PFSK-1 (cell line): Measurements from ENCODE around the gene PDE3B.

Experiments
- FOXP2 ChIP-seq: optimal IDR thresholded peaks from 2 replicates; pipeline ENCODE3; 2011; ENCODE audit warnings: borderline replicate concordance, control low read depth, inconsistent platforms; ENCODE audit not compliant: insufficient read depth; ENCODE audit errors: extremely low read length, extremely low read depth
- POLR2AphosphoS5 ChIP-seq: IDR thresholded peaks from 2 replicates; pipeline ENCODE4 v1.6.1; 2012; ENCODE audit warnings: low read depth, mild to moderate bottlenecking, control low read depth, low read length, moderate library complexity
- SIN3A ChIP-seq: IDR thresholded peaks from 2 replicates; pipeline ENCODE4 v1.6.1; 2012; ENCODE audit warnings: mild to moderate bottlenecking, low read length, moderate library complexity, borderline replicate concordance; ENCODE audit not compliant: insufficient read depth
- TAF1 ChIP-seq: IDR thresholded peaks from 2 replicates; pipeline ENCODE4 v1.6.1; 2012; ENCODE audit warnings: low read length, control low read depth, borderline replicate concordance; ENCODE audit not compliant: insufficient read depth
- TF ChIP-seq, protein P1 (sequence below), 2 experiments: IDR thresholded peaks; 2 replicates each; pipeline versions ENCODE4 v1.6.1 to v1.8.0; 2011 to 2012; ENCODE audit warnings: low read depth in 2 of 2, low read length in 2 of 2, control low read depth in 1 of 2, inconsistent platforms in 1 of 2, mild to moderate bottlenecking in 1 of 2, moderate library complexity in 1 of 2; ENCODE audit not compliant: insufficient read depth in 1 of 2

DNA sequence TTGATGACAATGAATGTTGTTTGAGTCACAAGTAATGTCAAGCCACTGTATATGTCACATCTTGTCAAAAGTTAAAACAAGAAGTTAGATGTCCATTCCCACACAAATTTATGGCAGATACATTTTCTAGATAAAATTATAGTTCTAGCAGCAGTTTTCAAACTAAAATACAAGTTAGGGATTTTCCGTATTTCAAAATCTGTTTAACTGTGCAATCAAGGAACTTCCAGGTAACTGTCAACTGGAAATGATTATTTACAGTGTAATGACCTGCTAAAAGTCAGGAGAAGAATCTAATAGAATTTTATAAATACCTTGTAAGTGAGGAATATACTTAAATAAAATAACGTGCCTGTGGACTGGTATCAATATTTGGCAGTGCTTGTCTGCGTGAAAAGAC, 111.5 kb downstream of the PDE3B start:
- no peak for TF ChIP-seq POLR2AphosphoS5
- TF ChIP-seq, protein P1, sequence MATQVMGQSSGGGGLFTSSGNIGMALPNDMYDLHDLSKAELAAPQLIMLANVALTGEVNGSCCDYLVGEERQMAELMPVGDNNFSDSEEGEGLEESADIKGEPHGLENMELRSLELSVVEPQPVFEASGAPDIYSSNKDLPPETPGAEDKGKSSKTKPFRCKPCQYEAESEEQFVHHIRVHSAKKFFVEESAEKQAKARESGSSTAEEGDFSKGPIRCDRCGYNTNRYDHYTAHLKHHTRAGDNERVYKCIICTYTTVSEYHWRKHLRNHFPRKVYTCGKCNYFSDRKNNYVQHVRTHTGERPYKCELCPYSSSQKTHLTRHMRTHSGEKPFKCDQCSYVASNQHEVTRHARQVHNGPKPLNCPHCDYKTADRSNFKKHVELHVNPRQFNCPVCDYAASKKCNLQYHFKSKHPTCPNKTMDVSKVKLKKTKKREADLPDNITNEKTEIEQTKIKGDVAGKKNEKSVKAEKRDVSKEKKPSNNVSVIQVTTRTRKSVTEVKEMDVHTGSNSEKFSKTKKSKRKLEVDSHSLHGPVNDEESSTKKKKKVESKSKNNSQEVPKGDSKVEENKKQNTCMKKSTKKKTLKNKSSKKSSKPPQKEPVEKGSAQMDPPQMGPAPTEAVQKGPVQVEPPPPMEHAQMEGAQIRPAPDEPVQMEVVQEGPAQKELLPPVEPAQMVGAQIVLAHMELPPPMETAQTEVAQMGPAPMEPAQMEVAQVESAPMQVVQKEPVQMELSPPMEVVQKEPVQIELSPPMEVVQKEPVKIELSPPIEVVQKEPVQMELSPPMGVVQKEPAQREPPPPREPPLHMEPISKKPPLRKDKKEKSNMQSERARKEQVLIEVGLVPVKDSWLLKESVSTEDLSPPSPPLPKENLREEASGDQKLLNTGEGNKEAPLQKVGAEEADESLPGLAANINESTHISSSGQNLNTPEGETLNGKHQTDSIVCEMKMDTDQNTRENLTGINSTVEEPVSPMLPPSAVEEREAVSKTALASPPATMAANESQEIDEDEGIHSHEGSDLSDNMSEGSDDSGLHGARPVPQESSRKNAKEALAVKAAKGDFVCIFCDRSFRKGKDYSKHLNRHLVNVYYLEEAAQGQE (IDR thresholded peaks at IDR 0.05; ENCODE audit: insufficient read depth in 1 of 2, low read depth in 2 of 2, low read length in 2 of 2): no peak
- no peak for TF ChIP-seq TAF1
- no peak for TF ChIP-seq FOXP2
- no peak for TF ChIP-seq SIN3A
